ENCODE measurements around the gene SULT2A1. TPM values are rescaled to one million over a fixed set of nuclear protein-coding genes. Genes with fewer than 3 reads are reported as not detected.

SULT2A1 gene
- total RNA-seq, 4 donors from 2014 or later: not detected

GRCh38 chr19:47891923-47892666 is 6.0 kb upstream of the SULT2A1 start:
- TF ChIP-seq, protein P1, sequence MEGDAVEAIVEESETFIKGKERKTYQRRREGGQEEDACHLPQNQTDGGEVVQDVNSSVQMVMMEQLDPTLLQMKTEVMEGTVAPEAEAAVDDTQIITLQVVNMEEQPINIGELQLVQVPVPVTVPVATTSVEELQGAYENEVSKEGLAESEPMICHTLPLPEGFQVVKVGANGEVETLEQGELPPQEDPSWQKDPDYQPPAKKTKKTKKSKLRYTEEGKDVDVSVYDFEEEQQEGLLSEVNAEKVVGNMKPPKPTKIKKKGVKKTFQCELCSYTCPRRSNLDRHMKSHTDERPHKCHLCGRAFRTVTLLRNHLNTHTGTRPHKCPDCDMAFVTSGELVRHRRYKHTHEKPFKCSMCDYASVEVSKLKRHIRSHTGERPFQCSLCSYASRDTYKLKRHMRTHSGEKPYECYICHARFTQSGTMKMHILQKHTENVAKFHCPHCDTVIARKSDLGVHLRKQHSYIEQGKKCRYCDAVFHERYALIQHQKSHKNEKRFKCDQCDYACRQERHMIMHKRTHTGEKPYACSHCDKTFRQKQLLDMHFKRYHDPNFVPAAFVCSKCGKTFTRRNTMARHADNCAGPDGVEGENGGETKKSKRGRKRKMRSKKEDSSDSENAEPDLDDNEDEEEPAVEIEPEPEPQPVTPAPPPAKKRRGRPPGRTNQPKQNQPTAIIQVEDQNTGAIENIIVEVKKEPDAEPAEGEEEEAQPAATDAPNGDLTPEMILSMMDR (IDR thresholded peaks at IDR 0.05; ENCODE audit: low read depth): no peak

DNA sequence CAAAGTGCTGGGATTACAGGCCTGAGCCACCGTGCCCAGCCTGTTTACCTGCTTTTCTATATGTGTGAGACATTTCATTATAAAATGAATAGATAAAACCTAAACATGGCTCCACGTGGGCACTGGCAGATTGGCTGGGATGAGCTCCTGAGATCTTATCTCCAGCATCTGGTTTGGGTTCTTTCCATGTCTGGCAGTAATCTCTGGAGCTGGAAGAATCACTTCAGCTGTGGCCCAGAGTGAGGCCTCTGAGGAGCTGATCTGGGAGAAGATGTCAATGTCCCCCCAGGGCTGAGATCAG is 5.5 kb upstream of the SULT2A1 start:
- TF ChIP-seq, protein P1 (IDR thresholded peaks at IDR 0.05; ENCODE audit: low read depth): no peak

DNA sequence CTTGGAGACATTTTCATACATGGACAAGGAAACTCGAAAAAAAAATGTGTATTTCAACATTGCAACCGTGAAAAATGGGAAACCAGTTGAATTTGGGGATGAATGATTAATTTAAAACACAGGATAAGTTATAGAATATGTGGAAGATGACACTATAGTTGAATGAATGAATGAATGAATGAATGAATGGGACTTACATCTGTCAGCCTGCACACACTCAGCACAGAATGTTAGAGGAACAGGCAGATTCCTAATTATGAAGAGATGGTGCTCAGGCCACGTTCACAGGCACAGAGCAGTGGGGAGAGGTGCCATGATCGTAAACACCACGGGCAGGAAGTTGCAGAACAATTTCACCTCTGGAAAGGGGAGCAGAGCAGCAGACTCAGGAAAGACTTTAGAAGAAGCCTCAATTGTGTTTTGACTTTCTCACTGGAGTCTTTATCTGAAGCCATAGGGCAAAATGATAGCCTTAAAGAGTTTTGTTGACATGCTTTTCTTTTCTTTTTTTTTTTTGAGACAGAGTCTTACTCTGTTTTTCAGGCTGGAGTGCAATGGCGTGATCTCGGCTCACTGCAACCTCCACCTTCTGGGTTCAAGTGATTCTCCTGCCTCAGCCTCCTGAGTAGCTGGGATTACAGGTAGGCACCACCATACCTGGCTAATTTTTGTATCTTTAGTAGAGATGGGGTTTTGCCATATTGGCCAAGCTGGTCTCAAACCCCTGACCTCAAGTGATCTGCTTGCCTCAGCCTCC is 4.9 kb upstream of the SULT2A1 start:
- TF ChIP-seq, protein P1 (IDR thresholded peaks at IDR 0.05; ENCODE audit: low read depth): no peak

- TF ChIP-seq, protein P1 (IDR thresholded peaks at IDR 0.05; ENCODE audit: low read depth): no peak
These were observed 1.1 kb downstream of the SULT2A1 start for GRCh38 chr19:47885067-47885463.

GRCh38 chr19:47882890-47883289 is 3.2 kb downstream of the SULT2A1 start:
- TF ChIP-seq, protein P1 (IDR thresholded peaks at IDR 0.05; ENCODE audit: low read depth): no peak

GRCh38 chr19:47881757-47882156 is 4.4 kb downstream of the SULT2A1 start:
- TF ChIP-seq, protein P1 (IDR thresholded peaks at IDR 0.05; ENCODE audit: low read depth): no peak

- TF ChIP-seq, protein P1 (IDR thresholded peaks at IDR 0.05; ENCODE audit: low read depth): no peak
These were observed 7.2 kb downstream of the SULT2A1 start for GRCh38 chr19:47878906-47879305.
